ENCODE results near the gene LMOD1.
"Not testable (repeated sequence)": the region's sequence is repeated elsewhere in the genome, so short reads cannot be mapped to it uniquely, and the experiment has no call there.

The LMOD1 gene

DNA sequence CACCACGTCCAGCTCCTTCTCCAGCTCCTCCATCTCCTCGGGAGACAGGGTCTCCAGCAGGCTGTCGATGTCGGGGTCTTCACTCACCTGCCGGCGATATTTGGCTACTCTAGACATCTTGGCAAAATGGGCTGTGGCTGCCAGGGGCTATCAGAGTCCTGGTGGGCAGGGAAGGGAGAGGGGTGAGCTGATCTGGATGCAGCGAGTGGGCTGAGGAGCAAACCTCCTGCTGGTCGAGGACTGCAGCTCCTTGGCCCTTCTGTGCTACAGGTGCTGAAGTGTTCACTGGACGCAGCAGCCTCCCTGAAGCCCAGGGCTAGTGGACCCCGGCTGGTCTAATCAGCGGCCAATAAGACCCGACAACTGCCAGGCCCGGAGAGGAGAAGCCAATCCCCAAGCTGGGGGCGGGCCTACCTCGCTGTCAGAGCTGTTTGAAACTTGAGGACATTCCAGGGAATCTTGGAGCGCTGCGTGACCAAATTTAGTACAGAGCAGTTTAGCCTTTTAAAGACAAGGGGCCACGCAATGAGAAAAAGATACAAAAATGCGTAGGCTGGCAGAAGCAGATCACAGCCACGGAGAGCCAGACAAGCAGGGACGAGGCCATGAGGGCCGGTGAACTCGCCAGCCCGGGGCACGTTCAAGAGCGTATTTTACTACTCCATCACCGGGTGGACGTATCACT, at the start of gene LMOD1:
TSS of gene LMOD1 (minus strand) at position 325 of the 685 bp plus-strand sequence. CDS start at position 117, 208 bp downstream.
- peak; percentile 87 for DNase-seq (ENCODE audit: low read depth)

GRCh38 chr1:201990427-201990826, 44.1 kb upstream of the LMOD1 start:
- no peak for DNase-seq (ENCODE audit: low read depth)

- no peak for DNase-seq (ENCODE audit: low read depth)
Measured at GRCh38 chr1:201989354-201990128, 43.2 kb upstream of the LMOD1 start.

DNA sequence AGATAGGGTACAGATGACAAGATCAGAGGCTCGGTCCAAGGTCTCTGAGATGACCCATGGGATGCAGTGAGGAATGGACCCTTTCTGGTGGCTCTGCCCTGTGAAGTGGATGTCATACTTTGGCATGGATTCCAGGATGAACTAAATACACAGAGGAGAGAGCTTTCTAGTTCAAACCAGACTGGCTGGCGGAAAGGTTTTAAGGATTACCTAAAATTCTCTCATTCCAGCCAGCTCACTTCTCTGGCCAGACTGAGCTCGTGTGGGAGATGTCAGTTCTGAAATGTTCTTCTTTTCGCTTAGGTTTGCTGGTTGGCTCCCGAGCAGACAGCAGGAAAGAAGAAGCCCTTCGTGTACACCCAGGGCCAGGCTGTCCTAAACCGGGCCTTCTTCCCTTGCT, 42.3 kb upstream of the LMOD1 start:
- no peak for DNase-seq (ENCODE audit: low read depth)

DNA sequence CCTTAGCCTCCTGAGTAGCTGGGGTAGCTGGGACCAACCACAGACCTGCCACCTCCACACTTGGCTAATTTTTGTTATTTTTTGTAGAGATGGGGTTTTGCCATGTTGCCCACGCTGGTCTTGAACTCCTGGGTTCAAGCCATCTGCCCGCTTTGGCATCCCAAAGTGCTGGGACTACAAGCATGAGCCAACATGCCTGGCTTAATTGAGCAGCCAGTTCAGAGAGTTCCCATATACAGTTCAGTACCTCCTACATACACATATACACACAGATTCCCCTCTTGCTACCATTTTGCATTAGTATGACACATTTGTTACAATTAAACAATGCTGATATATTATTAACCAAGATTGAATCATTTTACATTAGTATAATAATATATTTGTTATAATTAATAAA, 39.0 kb upstream of the LMOD1 start:
- no peak for DNase-seq (ENCODE audit: low read depth)

GRCh38 chr1:201984446-201984845, 38.1 kb upstream of the LMOD1 start:
- DNase-seq (ENCODE audit: low read depth) = no peak

DNA sequence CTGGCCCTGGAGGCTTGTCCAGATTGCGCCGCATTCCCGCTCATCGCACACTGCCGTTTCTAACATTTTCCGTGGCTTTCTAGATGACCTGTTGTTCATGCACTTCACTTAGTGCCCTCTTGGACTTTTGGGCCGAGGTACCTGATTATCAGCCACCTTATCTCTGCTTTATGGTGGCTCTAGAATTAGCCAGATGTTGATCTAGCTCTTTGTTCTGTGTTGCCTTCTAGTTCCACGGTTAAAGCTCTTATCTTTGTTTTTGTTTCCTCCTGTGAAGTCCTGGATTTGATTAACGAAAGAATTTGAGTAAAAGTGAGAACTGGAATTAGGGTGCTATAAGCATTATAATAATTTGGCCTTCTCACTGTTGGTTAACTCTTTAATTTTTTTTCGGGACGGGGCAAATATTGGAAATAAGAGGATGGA, 37.0 kb upstream of the LMOD1 start:
- DNase-seq (ENCODE audit: low read depth) = no peak

- DNase-seq (ENCODE audit: low read depth) = peak; percentile 81
Measured at GRCh38 chr1:201982623-201983379, 36.5 kb upstream of the LMOD1 start, which contains the start of gene RNPEP. Gene RNPEP (plus strand): TSS chr1:201982648. CDS start chr1:201982667, 19 bp downstream.

GRCh38 chr1:201982082-201982622, 35.8 kb upstream of the LMOD1 start:
- no peak for DNase-seq (ENCODE audit: low read depth)

- no peak for DNase-seq (ENCODE audit: low read depth)
Measured at GRCh38 chr1:201970334-201971159, 24.2 kb upstream of the LMOD1 start.

GRCh38 chr1:201968202-201968925, 22.0 kb upstream of the LMOD1 start:
- no peak for DNase-seq (ENCODE audit: low read depth)

DNA sequence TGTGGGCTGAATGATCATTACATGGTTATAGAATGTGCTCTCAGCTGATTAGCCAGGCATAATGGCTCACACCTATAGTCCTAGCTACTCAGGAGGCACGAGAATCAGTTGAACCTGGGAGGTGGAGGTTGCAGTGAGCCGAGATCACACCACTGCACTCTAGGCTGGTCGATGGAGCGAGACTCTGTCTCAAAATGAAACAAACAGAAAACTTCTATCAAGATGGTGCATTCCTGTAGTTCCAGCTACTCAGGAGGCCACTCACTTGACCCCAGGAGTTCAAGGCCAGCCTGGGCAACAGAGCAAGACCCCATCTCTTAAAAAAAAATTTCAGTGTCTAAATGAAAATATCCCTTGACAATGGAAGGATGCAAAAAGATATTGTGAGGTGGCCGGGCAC, 19.8 kb upstream of the LMOD1 start:
- no peak for DNase-seq (ENCODE audit: low read depth)

DNA sequence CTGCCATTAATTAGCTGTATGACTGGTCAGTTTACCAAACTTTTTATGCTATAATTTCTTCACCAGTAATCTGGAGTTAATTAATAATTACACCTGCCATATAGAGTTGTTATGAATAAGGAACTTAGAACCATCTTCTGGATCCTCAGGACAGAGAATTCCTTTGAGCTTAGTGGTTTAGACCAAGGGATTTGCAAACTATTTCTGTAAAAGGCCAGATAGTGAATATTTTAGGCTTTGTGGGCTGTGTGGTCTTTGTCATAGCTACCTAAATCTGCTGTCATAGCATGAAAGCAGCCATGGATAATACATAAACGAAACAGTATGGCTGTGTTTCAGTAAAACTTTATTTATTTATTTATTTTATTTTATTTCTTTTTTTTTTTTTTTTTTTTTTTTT, 17.9 kb upstream of the LMOD1 start:
- DNase-seq (ENCODE audit: low read depth) = no peak

DNA sequence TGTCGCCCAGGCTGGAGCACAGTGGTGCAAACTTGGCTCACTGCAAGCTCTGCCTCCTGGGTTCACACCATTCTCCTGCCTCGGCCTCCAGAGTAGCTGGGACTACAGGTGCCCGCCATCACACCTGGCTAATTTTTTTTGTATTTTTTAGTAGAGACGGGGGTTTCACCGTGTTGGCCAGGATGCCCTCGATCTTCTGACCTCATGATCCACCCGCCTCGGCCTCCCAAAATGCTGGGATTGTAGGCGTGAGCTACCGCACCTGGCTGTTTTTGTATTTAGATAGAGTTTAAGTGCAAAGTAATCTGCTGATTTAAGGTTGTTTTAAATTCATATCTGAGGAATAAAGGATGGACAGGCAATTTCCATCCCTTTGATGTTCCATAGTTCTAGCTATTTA, 16.0 kb upstream of the LMOD1 start:
- DNase-seq (ENCODE audit: low read depth) = not testable (repeated sequence)

DNA sequence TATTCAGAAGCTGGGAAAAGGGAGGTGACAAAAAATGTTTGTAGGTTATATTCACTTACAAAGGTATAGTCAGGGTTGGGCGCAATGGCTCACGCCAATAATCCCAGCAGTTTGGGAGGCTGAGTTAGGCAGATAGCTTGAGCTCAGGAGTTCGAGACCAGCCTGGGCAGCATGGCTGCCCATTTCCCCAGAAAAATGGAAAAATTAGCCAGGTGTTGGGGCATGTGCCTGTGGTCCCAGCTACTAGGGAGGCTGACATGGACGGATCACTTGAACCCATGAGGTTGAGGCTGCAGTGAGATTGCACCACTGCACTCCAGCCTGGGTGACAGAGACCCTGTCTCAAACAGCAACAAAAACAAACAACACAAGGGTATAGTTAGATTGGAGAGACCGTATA, 12.0 kb upstream of the LMOD1 start:
- DNase-seq (ENCODE audit: low read depth) = no peak

DNA sequence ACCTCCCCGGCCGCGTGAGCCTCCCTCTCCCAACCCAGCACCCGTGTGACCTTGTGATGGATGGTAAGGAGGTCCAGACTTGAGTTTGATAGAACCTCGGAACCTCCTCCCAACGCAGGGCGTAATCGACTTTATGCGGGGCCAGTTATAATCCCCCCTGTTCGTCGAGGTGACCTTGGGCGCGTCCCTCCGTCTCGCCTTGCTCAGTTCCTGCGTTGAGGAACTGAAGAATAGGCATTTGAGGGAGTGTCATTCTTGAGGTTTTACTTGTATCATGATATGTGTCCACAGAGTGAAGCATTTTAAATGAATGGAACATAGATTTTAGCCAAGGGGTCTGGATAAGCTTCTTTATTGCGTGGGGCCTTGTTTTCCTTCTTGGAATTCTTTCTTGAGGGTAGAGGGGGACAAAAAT, 9.4 kb upstream of the LMOD1 start:
- DNase-seq (ENCODE audit: low read depth) = no peak

GRCh38 chr1:201955009-201955728, 8.8 kb upstream of the LMOD1 start, which contains the start of gene TIMM17A:
Gene TIMM17A (plus strand): TSS chr1:201955503. CDS start chr1:201955527, 24 bp downstream.
- DNase-seq (ENCODE audit: low read depth) = peak; percentile 98

GRCh38 chr1:201954263-201955008, 8.1 kb upstream of the LMOD1 start:
- no peak for DNase-seq (ENCODE audit: low read depth)

DNA sequence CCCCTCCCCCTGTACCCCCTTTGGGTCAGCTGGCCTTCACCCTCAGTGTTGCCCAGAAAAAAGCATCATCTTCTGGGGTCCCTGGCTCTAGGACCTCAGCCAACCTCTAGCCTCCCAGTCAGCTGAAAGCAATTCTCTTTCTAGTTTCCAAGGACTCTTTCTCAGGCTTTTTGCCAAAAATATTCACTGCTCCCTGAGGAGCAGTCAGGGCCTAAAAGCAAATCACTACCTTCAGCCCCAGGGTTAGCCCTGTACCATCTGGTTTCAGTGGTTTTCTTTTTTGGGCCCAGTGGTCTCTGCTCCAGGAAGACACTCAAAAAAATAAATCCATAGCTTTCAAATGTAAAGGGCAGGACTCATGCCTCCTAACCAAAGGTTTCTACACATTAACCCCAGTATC, 3.1 kb upstream of the LMOD1 start:
- DNase-seq (ENCODE audit: low read depth) = no peak
